K562 (cell line): Measurements from ENCODE around the gene DCP2. TPM values are rescaled to one million over a fixed set of nuclear protein-coding genes. Genes with fewer than 3 reads are reported as not detected.
A peak's percentile ranks its signal among the peaks of the same experiment; 100 is the strongest.

Source experiments
- ATAC-seq: fragments of 200-7000 bp; cut with Tn5 transposase; 3 replicates; pipeline ENCODE4 v1.9.1; 2020; ENCODE audit warnings: moderate library complexity
- BruUV-seq: library from RNA; stranded (reverse); fragments of 400-500 nt; replicated peaks from 2 replicates; lab custom pipeline; 2021; lab: Mats Ljungman, UMichigan
- CTCF ChIA-PET: fragments of 300-600 bp; formaldehyde crosslinking; extraction: SDS; loops from one replicate; lab custom pipeline; 2021; ENCODE audit warnings: low intra/inter-chr PET ratio; lab: Yijun Ruan, JAX
- POLR2A ChIA-PET: fragments of 300-600, 350-650 bp; sonication (Branson Sonifier 250); formaldehyde crosslinking; extraction: SDS; loops from one replicate; lab custom pipeline; 2021; ENCODE audit warnings: antibody characterized with exemption, inconsistent platforms; lab: Yijun Ruan, JAX
- DNase-seq, 4 experiments: peaks; one replicate each; pipeline versions ENCODE4 v3.0.0 to v3.0.0-alpha.2; 2011 to 2018; ENCODE audit warnings: low spot score in 3 of 4, mixed read lengths in 3 of 4; ENCODE audit errors: extremely low read depth in 1 of 4
- FAIRE-seq: peaks from 2 replicates; lab custom pipeline; 2011; peaks lifted over from hg19 to GRCh38; lab: Jason Lieb, UNC
- H2AFZ ChIP-seq: 2 replicates; pipeline ENCODE4 v1.6.0; 2011; ENCODE audit warnings: low read depth, low read length, control low read depth, inconsistent platforms
- H3K27ac ChIP-seq: fragments of 200-600 bp; 3 replicates; pipeline ENCODE4 v1.8.0; 2011; ENCODE audit warnings: low read depth, mild to moderate bottlenecking, control low read depth, inconsistent platforms, low read length, moderate library complexity, mixed read lengths; ENCODE audit errors: extremely low read depth
- H3K27me3 ChIP-seq, 2 experiments: fragments of 300-600 bp in 1 of 2; 2 replicates in 1 of 2; 3 replicates in 1 of 2; pipeline versions ENCODE4 v1.6.0 to v1.8.0; 2011; ENCODE audit warnings: inconsistent platforms in 2 of 2, low read length in 2 of 2, mild to moderate bottlenecking in 1 of 2, mixed read lengths in 1 of 2, moderate library complexity in 1 of 2; ENCODE audit not compliant: control insufficient read depth in 2 of 2, insufficient read depth in 2 of 2
- H3K36me3 ChIP-seq: fragments of 300-600 bp; 3 replicates; pipeline ENCODE4 v1.8.0; 2011; ENCODE audit warnings: mild to moderate bottlenecking, low read length, inconsistent platforms; ENCODE audit not compliant: control insufficient read depth, insufficient read depth
- H3K4me1 ChIP-seq, 2 experiments: fragments of 200-600 bp in 1 of 2; replicated peaks in 1 of 2; 2 replicates in 1 of 2; 3 replicates in 1 of 2; pipeline versions ENCODE4 v1.5.1 to v1.8.0; 2011; ENCODE audit warnings: inconsistent platforms in 2 of 2, low read length in 2 of 2, mild to moderate bottlenecking in 1 of 2, mixed read lengths in 1 of 2, moderate library complexity in 1 of 2; ENCODE audit not compliant: control insufficient read depth in 2 of 2, insufficient read depth in 2 of 2
- H3K4me2 ChIP-seq: 2 replicates; pipeline ENCODE4 v1.6.1; 2011; ENCODE audit warnings: low read length, control low read depth, inconsistent platforms, mixed read lengths; ENCODE audit not compliant: insufficient read depth
- H3K4me3 ChIP-seq: fragments of 200-600 bp; sonication (generic), shearing (Covaris generic); 2 replicates; pipeline ENCODE4 v1.5.1; 2016; ENCODE audit warnings: control low read depth, inconsistent platforms
- H3K79me2 ChIP-seq: fragments of 200-600 bp; 3 replicates; pipeline ENCODE4 v1.8.0; 2011; ENCODE audit warnings: low read length, inconsistent platforms; ENCODE audit not compliant: control insufficient read depth, insufficient read depth
- H3K9ac ChIP-seq, 2 experiments: 2 replicates each; pipeline versions ENCODE4 v1.6.0 to v1.6.1; 2011; ENCODE audit warnings: low read depth in 2 of 2, low read length in 2 of 2, control low read depth in 1 of 2, inconsistent platforms in 1 of 2, mild to moderate bottlenecking in 1 of 2, mixed read lengths in 1 of 2; ENCODE audit not compliant: insufficient read depth in 1 of 2
- H3K9me1 ChIP-seq: one replicate; pipeline ENCODE4 v1.6.0; 2011; ENCODE audit warnings: inconsistent platforms, mild to moderate bottlenecking, low read length, moderate library complexity; ENCODE audit not compliant: control insufficient read depth, insufficient read depth
- H3K9me3 ChIP-seq: replicated peaks from 2 replicates; pipeline ENCODE4 v1.5.1; 2011; ENCODE audit warnings: low read depth, low read length, inconsistent platforms; ENCODE audit not compliant: control insufficient read depth, insufficient read depth
- H4K20me1 ChIP-seq: replicated peaks from 2 replicates; pipeline ENCODE4 v1.6.1; 2011; ENCODE audit warnings: low read length, inconsistent platforms, mixed read lengths; ENCODE audit not compliant: control insufficient read depth, insufficient read depth
- CCNT2 ChIP-seq: IDR thresholded peaks from 2 replicates; pipeline ENCODE4 v1.6.1; 2011; ENCODE audit warnings: borderline replicate concordance, low read depth, mild to moderate bottlenecking, moderate library complexity, mixed read lengths, low read length; ENCODE audit not compliant: insufficient read length; ENCODE audit errors: extremely low read depth
- FOXJ2 ChIP-seq: fragments of 200-800 bp; sonication (Bioruptor generic); IDR thresholded peaks from 2 replicates; pipeline ENCODE4 v1.6.1; 2016; ENCODE audit warnings: missing genetic modification characterization, missing compliant biosample characterization
- FOXP1 ChIP-seq: sonication (generic); formaldehyde crosslinking; IDR thresholded peaks from 2 replicates; pipeline ENCODE4 v1.8.0; 2022; ENCODE audit warnings: mild to moderate bottlenecking, missing genetic modification reagents
- HBP1 ChIP-seq: fragments of 450-650 bp; formaldehyde crosslinking; IDR thresholded peaks from 2 replicates; pipeline ENCODE4 v1.4.0; 2022; ENCODE audit warnings: missing genetic modification characterization
- NEUROD1 ChIP-seq: fragments of 150-350 bp; IDR thresholded peaks from 2 replicates; pipeline ENCODE4 v1.6.1; 2014; ENCODE audit warnings: borderline replicate concordance, low read length, low read depth; ENCODE audit not compliant: partially characterized antibody
- NFIC ChIP-seq: fragments of 450-650 bp; IDR thresholded peaks from 2 replicates; pipeline ENCODE4 v1.6.1; 2017; ENCODE audit warnings: mild to moderate bottlenecking, inconsistent platforms
- NFYB ChIP-seq: IDR thresholded peaks from 2 replicates; pipeline ENCODE4 v1.6.1; 2011; ENCODE audit warnings: mild to moderate bottlenecking, moderate library complexity; ENCODE audit not compliant: insufficient read length; ENCODE audit errors: extremely low read depth
- NONO ChIP-seq, 2 experiments: fragments of 200-400 bp in 1 of 2; fragments of 450-650 bp in 1 of 2; formaldehyde crosslinking in 1 of 2; IDR thresholded peaks; 2 replicates each; pipeline ENCODE4 v1.6.1; 2017; ENCODE audit warnings: low read depth in 2 of 2, mild to moderate bottlenecking in 2 of 2, moderate library complexity in 2 of 2, low read length in 1 of 2
- TBL1XR1 ChIP-seq, 2 experiments: IDR thresholded peaks; 2 replicates each; pipeline ENCODE4 v1.6.1; 2012; ENCODE audit warnings: improper control_type of control experiment in 2 of 2, low read length in 2 of 2, mild to moderate bottlenecking in 1 of 2
- THRAP3 ChIP-seq: fragments of 450-650 bp; IDR thresholded peaks from 2 replicates; pipeline ENCODE4 v1.6.1; 2016; ENCODE audit warnings: mild to moderate bottlenecking, inconsistent platforms, borderline replicate concordance
- ZKSCAN1 ChIP-seq: fragments of 150-350 bp; IDR thresholded peaks from 2 replicates; pipeline ENCODE4 v1.6.1; 2016; ENCODE audit warnings: low read depth, low read length
- ZNF121 ChIP-seq: sonication (generic); formaldehyde crosslinking; conservative IDR thresholded peaks from 2 replicates; pipeline ENCODE4 v1.8.0; 2022; ENCODE audit warnings: missing genetic modification reagents
- ZNF707 ChIP-seq: fragments of 250-450 bp; sonication (Bioruptor Pico); conservative IDR thresholded peaks from 2 replicates; pipeline ENCODE4 v1.8.0; 2022; ENCODE audit warnings: inconsistent platforms, mild to moderate bottlenecking, moderate library complexity
- WGBS: fragments of 100-300 bp; shearing (Covaris generic); methylation state at CpG from one replicate; pipeline ENCODE4 v1.1.6; 2016; ENCODE audit warnings: low coverage, mixed read lengths; ENCODE audit not compliant: insufficient coverage; ENCODE audit errors: missing lambda C conversion rate; 5-methylcytosine and 5-hydroxymethylcytosine counted together
- in situ Hi-C: fragments of 300-500 bp; cut with MboI; formaldehyde crosslinking; loops from 4 replicates; pipeline ENCODE4 v1.15.0; 2018; ENCODE audit warnings: inconsistent platforms, mixed read lengths
- intact Hi-C: fragments of 100-400 bp; cut with micrococcal nuclease; formaldehyde crosslinking; loops from 2 replicates; pipeline ENCODE4 v1.14.2; 2022
- polyA plus RNA-seq, 8 experiments: library from polyadenylated mRNA; depleted of rRNA in 4 of 8; stranded (reverse) in 5 of 8; unstranded in 3 of 8; fragments of >200 nt; fragmentation: Nextera tagmentation in 2 of 8; fragmentation: Illumina TruSeq in 1 of 8; extraction: Ambion mirVana in 2 of 8; extraction: Trizol in 1 of 8; gene quantifications; 2 replicates each; pipeline versions ENCODE4 v1.2.1 to v1.2.3, GENCODE V29; 2011 to 2014; ENCODE audit warnings: inconsistent platforms in 1 of 8, missing spikeins in 1 of 8
- total RNA-seq, 7 experiments: library from RNA; depleted of rRNA in 6 of 7; stranded (reverse); fragments of >200 nt in 6 of 7; fragmentation: Illumina TruSeq in 2 of 7; extraction: Trizol in 2 of 7; gene quantifications; 2 replicates each; pipeline versions ENCODE4 v1.2.1 to v1.2.3, GENCODE V29; 2011 to 2021; ENCODE audit warnings: low replicate concordance in 1 of 7

The DCP2 gene
- total and polyA plus RNA-seq, 9 of the 15 experiments (the other 6 are each of a cell fraction or from before 2014, with no cell fraction given), result 25.9 to 109 (median 46.7) TPM

GRCh38 chr5:113024076-113024697 lies 47.6 kb downstream of the DCP2 start:
- Histone ChIP-seq H3K9me3 (no peaks in the 10 kb centered on the region), H3K4me2 (no peak overlapping the region), H3K4me3 (no peak overlapping the region), H3K4me1 (no peaks in the 10 kb centered on the region), H3K9me1 (no peaks in the 10 kb centered on the region), H3K9ac (no peak overlapping the region), H3K79me2 (no peaks in the 10 kb centered on the region), H3K36me3 (peaks cover 65% of the 10 kb centered on the region), H4K20me1 (no peaks in the 10 kb centered on the region), H2AFZ (no peak overlapping the region), H3K27me3 (no peaks in the 10 kb centered on the region), H3K27ac (no peak overlapping the region)
- ATAC-seq (no peak), FAIRE-seq (no peak), DNase-seq (no peak)
- in situ Hi-C loops (no loop called here), intact Hi-C loops (no loop called here)
- peak; percentile 87 for TF ChIP-seq NFIC
- TF ChIP-seq ZNF121 (CRISPR knock-in tag), result no peak
- WGBS, result 88% methylated on average over 6 of the region's 6 CpGs
- ChIA-PET CTCF (no interaction called here), POLR2A (interaction anchor here (0.7 to 1.6 kb wide), 2 partner anchors 10 to 452 kb away, joined by 3 to 4 read pairs; no protein-coding TSS in a partner anchor)
- BruUV-seq, result no TSS peak

DNA sequence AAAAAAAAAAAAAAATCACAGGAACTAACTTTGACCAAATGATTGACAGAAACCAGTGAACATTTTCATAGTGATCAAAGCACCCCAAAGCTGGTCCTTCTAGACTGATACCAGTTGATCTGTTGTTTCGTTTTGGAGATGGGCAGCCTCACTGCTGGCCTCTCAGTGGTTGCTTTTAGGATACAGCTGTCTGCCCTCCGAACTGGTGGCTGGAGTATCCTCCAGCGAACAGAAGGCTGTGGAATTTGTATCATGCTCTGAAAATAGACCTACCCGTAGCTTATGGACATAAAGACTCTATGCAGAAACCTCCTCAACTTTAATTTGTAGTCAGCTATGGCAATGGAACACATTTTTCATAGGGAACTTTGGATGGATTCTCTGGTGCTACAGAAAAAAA lies 49.0 kb downstream of the DCP2 start:
- intact Hi-C loops, result no loop called here
- no peak for ATAC-seq
- CTCF ChIA-PET, result no interaction called here
- no peak for FAIRE-seq
- Histone ChIP-seq H3K36me3 (peaks cover 53% of the 10 kb centered on the region), H3K4me3 (no peak overlapping the region), H3K79me2 (no peaks in the 10 kb centered on the region), H3K27ac (no peak overlapping the region), H4K20me1 (no peaks in the 10 kb centered on the region), H3K9me1 (no peaks in the 10 kb centered on the region), H2AFZ (no peak overlapping the region), H3K9ac (no peak overlapping the region), H3K27me3 (no peaks in the 10 kb centered on the region), H3K4me1 (no peaks in the 10 kb centered on the region), H3K9me3 (no peaks in the 10 kb centered on the region), H3K4me2 (no peak overlapping the region)
- TF ChIP-seq ZKSCAN1 (no peak), TBL1XR1 (IDR thresholded peaks at IDR 0.05; ENCODE audit: low read length in 2 of 2) (no peak), NONO (IDR thresholded peaks at IDR 0.05; ENCODE audit: low read depth in 2 of 2, low read length in 1 of 2) (no peak), CCNT2 (no peak), NFYB (no peak), FOXP1 (no peak), HBP1 (CRISPR knock-in tag) (no peak), THRAP3 (no peak), ZNF707 (CRISPR knock-in tag) (no peak), FOXJ2 (tag) (no peak), NEUROD1 (no peak)
- POLR2A ChIA-PET, result interaction anchor here (0.6 to 1.2 kb wide), 6 partner anchors 9 to 1658 kb away, joined by 3 to 4 read pairs (median 3); no protein-coding TSS in a partner anchor
- no peak for DNase-seq
- WGBS, result 92% methylated on average over 4 of the region's 4 CpGs
- BruUV-seq, result no TSS peak
- in situ Hi-C loops, result no loop called here
